Cardiac muscle cell (in vitro differentiated cells and primary cell): Measurements from ENCODE around the gene COL5A2. TPM values are rescaled to one million over a fixed set of nuclear protein-coding genes. Genes with fewer than 3 reads are reported as not detected.
A peak's percentile ranks its signal among the peaks of the same experiment; 100 is the strongest.

ENCODE experiments used
- DNase-seq, 2 donors: peaks; one replicate each; pipeline versions ENCODE4 v3.0.0 to v3.0.0-alpha.2; 2010 to 2017; ENCODE audit warnings: low read depth in 1 of 2, low spot score in 1 of 2
- H3K27ac ChIP-seq: fragments of 200-600 bp; sonication (generic); 2 replicates; pipeline ENCODE4 v1.5.1; 2016
- H3K27me3 ChIP-seq: fragments of 200-600 bp; sonication (generic); 2 replicates; pipeline ENCODE4 v1.6.0; 2016; ENCODE audit warnings: control low read depth
- H3K36me3 ChIP-seq: fragments of 200-600 bp; sonication (generic); 2 replicates; pipeline ENCODE4 v1.5.1; 2016; ENCODE audit warnings: control low read depth
- H3K4me1 ChIP-seq: fragments of 200-600 bp; sonication (generic); 2 replicates; pipeline ENCODE4 v1.8.1; 2017; ENCODE audit warnings: low read depth, mild to moderate bottlenecking, mixed run types
- H3K4me3 ChIP-seq: fragments of 200-600 bp; sonication (generic); 2 replicates; pipeline ENCODE4 v1.5.1; 2016; ENCODE audit warnings: mild to moderate bottlenecking
- H3K9me3 ChIP-seq: fragments of 200-600 bp; sonication (generic); 2 replicates; pipeline ENCODE4 v1.5.1; 2017; ENCODE audit warnings: low read depth, mild to moderate bottlenecking, control low read depth
- CTCF ChIP-seq: IDR thresholded peaks from 2 replicates; pipeline ENCODE4 v1.5.1; 2012; ENCODE audit warnings: low read depth, mild to moderate bottlenecking, low read length
- polyA plus RNA-seq: library from polyadenylated mRNA; unstranded; fragments of >200 nt; fragmentation: Nextera tagmentation; extraction: Ambion mirVana; gene quantifications from 2 replicates; pipeline ENCODE4 v1.2.1, GENCODE V29; 2016
- total RNA-seq: library from RNA; depleted of rRNA; stranded (reverse); fragments of >200 nt; gene quantifications from 2 replicates; pipeline ENCODE4 v1.2.3, GENCODE V29; 2016

The COL5A2 gene
- total and polyA plus RNA-seq, 2 experiments from 2014 or later, result 15.0 to 59.8 TPM

- Histone ChIP-seq H3K36me3 (no peaks in the 10 kb centered on the region), H3K27me3 (peaks cover 6% of the 10 kb centered on the region), H3K9me3 (no peaks in the 10 kb centered on the region), H3K27ac (no peak overlapping the region), H3K4me3 (no peak overlapping the region), H3K4me1 (no peaks in the 10 kb centered on the region)
- peak in 1 of 2 donors; percentile 12 for DNase-seq
- TF ChIP-seq CTCF, result no peak
Observed at GRCh38 chr2:189192766-189193165, 13.2 kb upstream of the COL5A2 start.

GRCh38 chr2:189191766-189192165 is 12.2 kb upstream of the COL5A2 start:
- Histone ChIP-seq H3K9me3 (no peaks in the 10 kb centered on the region), H3K27me3 (peaks cover 6% of the 10 kb centered on the region), H3K4me3 (no peak overlapping the region), H3K36me3 (no peaks in the 10 kb centered on the region), H3K4me1 (no peaks in the 10 kb centered on the region), H3K27ac (no peak overlapping the region)
- TF ChIP-seq CTCF, result no peak
- DNase-seq, result no peak

GRCh38 chr2:189190685-189191084 is 11.1 kb upstream of the COL5A2 start:
- Histone ChIP-seq H3K9me3 (no peaks in the 10 kb centered on the region), H3K27ac (no peak overlapping the region), H3K27me3 (peaks cover 6% of the 10 kb centered on the region), H3K4me3 (no peak overlapping the region), H3K36me3 (no peaks in the 10 kb centered on the region), H3K4me1 (no peaks in the 10 kb centered on the region)
- TF ChIP-seq CTCF, result no peak
- DNase-seq, result no peak

GRCh38 chr2:189188115-189188805 is 8.7 kb upstream of the COL5A2 start:
- H3K36me3 ChIP-seq, result no peaks in the 10 kb centered on the region
- H3K4me3 ChIP-seq, result no peak overlapping the region
- H3K27me3 ChIP-seq, result peaks cover 6% of the 10 kb centered on the region
- DNase-seq, result no peak
- no peaks in the 10 kb centered on the region for H3K4me1 ChIP-seq
- no peak for TF ChIP-seq CTCF
- no peak overlapping the region for H3K27ac ChIP-seq
- H3K9me3 ChIP-seq, result no peaks in the 10 kb centered on the region

GRCh38 chr2:189183170-189183569 is 3.6 kb upstream of the COL5A2 start:
- DNase-seq, result no peak
- TF ChIP-seq CTCF, result no peak
- peaks cover 11% of the 10 kb centered on the region for H3K4me1 ChIP-seq

More at GRCh38 chr2:189183170-189183569, 3.6 kb upstream of the COL5A2 start:
- Histone ChIP-seq H3K27me3 (peaks cover 5% of the 10 kb centered on the region), H3K36me3 (no peaks in the 10 kb centered on the region), H3K9me3 (no peaks in the 10 kb centered on the region), H3K27ac (no peak overlapping the region), H3K4me3 (no peak overlapping the region)
